ENCODE results near the gene RAB6B. TPM values are rescaled to one million over a fixed set of nuclear protein-coding genes. Genes with fewer than 3 reads are reported as not detected.

The RAB6B gene
- total and polyA plus RNA-seq, 2 experiments from 2014 or later = 2.6 to 3.0 TPM

DNA sequence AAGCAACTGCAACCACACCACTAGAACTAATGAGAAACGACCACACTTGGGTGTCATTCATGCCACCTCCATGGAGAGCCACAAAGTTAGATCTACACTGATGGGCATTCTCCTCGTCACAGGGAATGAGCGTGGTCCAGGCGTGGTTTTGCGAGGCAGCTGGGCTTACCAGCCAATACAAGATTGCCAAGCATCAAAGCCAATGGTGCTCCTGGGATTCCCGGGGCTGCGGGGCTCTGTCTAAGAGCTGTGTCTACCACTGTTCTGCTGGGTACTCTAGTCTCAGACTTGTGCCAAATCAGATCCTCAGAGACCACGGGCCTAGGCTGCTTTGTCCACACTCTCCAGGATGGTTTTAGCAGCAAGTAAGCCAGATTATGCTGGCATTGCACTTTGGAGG, 43.8 kb downstream of the RAB6B start:
- H3K27me3 ChIP-seq = no peaks in the 10 kb centered on the region
- H3K36me3 ChIP-seq = no peaks in the 10 kb centered on the region
- no peak for DNase-seq (ENCODE audit: low read depth in 1 of 2, low spot score in 1 of 2)
- no peak overlapping the region for H3K4me3 ChIP-seq
- no peaks in the 10 kb centered on the region for H3K9me3 ChIP-seq (ENCODE audit: low read depth)
- no peaks in the 10 kb centered on the region for H3K4me1 ChIP-seq (ENCODE audit: low read depth)
- no peak overlapping the region for H3K27ac ChIP-seq
- TF ChIP-seq, protein P1, sequence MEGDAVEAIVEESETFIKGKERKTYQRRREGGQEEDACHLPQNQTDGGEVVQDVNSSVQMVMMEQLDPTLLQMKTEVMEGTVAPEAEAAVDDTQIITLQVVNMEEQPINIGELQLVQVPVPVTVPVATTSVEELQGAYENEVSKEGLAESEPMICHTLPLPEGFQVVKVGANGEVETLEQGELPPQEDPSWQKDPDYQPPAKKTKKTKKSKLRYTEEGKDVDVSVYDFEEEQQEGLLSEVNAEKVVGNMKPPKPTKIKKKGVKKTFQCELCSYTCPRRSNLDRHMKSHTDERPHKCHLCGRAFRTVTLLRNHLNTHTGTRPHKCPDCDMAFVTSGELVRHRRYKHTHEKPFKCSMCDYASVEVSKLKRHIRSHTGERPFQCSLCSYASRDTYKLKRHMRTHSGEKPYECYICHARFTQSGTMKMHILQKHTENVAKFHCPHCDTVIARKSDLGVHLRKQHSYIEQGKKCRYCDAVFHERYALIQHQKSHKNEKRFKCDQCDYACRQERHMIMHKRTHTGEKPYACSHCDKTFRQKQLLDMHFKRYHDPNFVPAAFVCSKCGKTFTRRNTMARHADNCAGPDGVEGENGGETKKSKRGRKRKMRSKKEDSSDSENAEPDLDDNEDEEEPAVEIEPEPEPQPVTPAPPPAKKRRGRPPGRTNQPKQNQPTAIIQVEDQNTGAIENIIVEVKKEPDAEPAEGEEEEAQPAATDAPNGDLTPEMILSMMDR (IDR thresholded peaks at IDR 0.05; ENCODE audit: low read depth, low read length) = no peak

GRCh38 chr3:133851266-133851906, 44.3 kb downstream of the RAB6B start:
- no peak for DNase-seq (ENCODE audit: low read depth in 1 of 2, low spot score in 1 of 2)
- TF ChIP-seq, protein P1 (IDR thresholded peaks at IDR 0.05; ENCODE audit: low read depth, low read length) = no peak

GRCh38 chr3:133850034-133850433, 45.6 kb downstream of the RAB6B start:
- DNase-seq (ENCODE audit: low read depth in 1 of 2, low spot score in 1 of 2) = no peak
- TF ChIP-seq, protein P1 (IDR thresholded peaks at IDR 0.05; ENCODE audit: low read depth, low read length) = no peak
- H3K27ac ChIP-seq = no peak overlapping the region
- H3K4me1 ChIP-seq (ENCODE audit: low read depth) = no peaks in the 10 kb centered on the region
- peaks cover 4% of the 10 kb centered on the region for H3K27me3 ChIP-seq
- no peaks in the 10 kb centered on the region for H3K36me3 ChIP-seq
- no peaks in the 10 kb centered on the region for H3K9me3 ChIP-seq (ENCODE audit: low read depth)
- H3K4me3 ChIP-seq = no peak overlapping the region

More at GRCh38 chr3:133851266-133851906, 44.3 kb downstream of the RAB6B start:
- Histone ChIP-seq H3K27me3 (no peaks in the 10 kb centered on the region), H3K27ac (no peak overlapping the region), H3K36me3 (no peaks in the 10 kb centered on the region), H3K4me1 (ENCODE audit: low read depth) (no peaks in the 10 kb centered on the region), H3K4me3 (no peak overlapping the region), H3K9me3 (ENCODE audit: low read depth) (no peaks in the 10 kb centered on the region)

- no peak for DNase-seq (ENCODE audit: low read depth in 1 of 2, low spot score in 1 of 2)
- TF ChIP-seq, protein P1 (IDR thresholded peaks at IDR 0.05; ENCODE audit: low read depth, low read length) = no peak
- Histone ChIP-seq H3K27me3 (peaks cover 4% of the 10 kb centered on the region), H3K36me3 (no peaks in the 10 kb centered on the region), H3K4me1 (ENCODE audit: low read depth) (no peaks in the 10 kb centered on the region), H3K9me3 (ENCODE audit: low read depth) (no peaks in the 10 kb centered on the region), H3K4me3 (no peak overlapping the region), H3K27ac (no peak overlapping the region)
Measured at GRCh38 chr3:133849346-133849745, 46.3 kb downstream of the RAB6B start.

DNA sequence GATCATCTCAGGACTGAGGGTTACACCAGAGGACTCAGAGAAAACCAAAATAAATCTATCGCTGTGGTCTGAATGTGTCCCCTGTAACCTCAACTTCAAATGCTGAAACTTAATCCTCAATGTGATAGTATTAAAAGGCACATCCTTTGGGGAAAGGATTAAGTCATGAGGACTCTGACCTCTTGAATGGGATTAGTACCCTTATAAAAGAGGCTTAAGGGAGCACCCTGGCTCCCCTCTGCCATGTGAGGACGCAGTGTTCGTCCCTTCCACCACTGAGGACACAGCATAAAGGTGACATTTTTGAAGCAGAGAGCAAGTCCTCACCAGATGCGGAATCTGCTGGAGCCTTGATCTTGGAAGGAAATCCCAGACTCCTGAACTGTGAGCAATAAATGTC, 50.6 kb downstream of the RAB6B start:
- Histone ChIP-seq H3K27me3 (peaks cover 7% of the 10 kb centered on the region), H3K27ac (no peak overlapping the region), H3K9me3 (ENCODE audit: low read depth) (no peaks in the 10 kb centered on the region), H3K4me3 (no peak overlapping the region), H3K4me1 (ENCODE audit: low read depth) (no peaks in the 10 kb centered on the region), H3K36me3 (no peaks in the 10 kb centered on the region)
- TF ChIP-seq, protein P1 (IDR thresholded peaks at IDR 0.05; ENCODE audit: low read depth, low read length) = no peak
- DNase-seq (ENCODE audit: low read depth in 1 of 2, low spot score in 1 of 2) = no peak

All from cardiac muscle cell (in vitro differentiated cells and primary cell).